HG02852 (cell line): Measurements from ENCODE around the gene ZBP1.
A peak's percentile ranks its signal among the peaks of the same experiment; 100 is the strongest.

Experiments used
- ATAC-seq: cut with Tn5 transposase; IDR thresholded peaks from one replicate; pipeline ENCODE4 v1.9.1; 2021; ENCODE audit warnings: mild to moderate bottlenecking, moderate library complexity; ENCODE audit not compliant: unreplicated experiment

ZBP1 gene

GRCh38 chr20:57620274-57620990 lies at the start of gene ZBP1:
ZBP1 (minus strand) TSS chr20:57620426; CDS start chr20:57620295, 131 bp downstream.
- ATAC-seq, result peak; percentile 39

GRCh38 chr20:57669632-57670031 lies 49.4 kb upstream of the ZBP1 start:
- no peak for ATAC-seq

- ATAC-seq, result no peak
Measured at GRCh38 chr20:57667924-57668782, 47.9 kb upstream of the ZBP1 start.

- ATAC-seq, result no peak
Measured at GRCh38 chr20:57667388-57667787, 47.2 kb upstream of the ZBP1 start.

- ATAC-seq, result no peak
Measured at GRCh38 chr20:57666834-57667157, 46.6 kb upstream of the ZBP1 start.

GRCh38 chr20:57666106-57666833 lies 46.0 kb upstream of the ZBP1 start:
- no peak for ATAC-seq

- ATAC-seq, result no peak
Measured at GRCh38 chr20:57665589-57665971, 45.4 kb upstream of the ZBP1 start.

GRCh38 chr20:57664924-57665588 lies 44.8 kb upstream of the ZBP1 start:
- ATAC-seq, result no peak

GRCh38 chr20:57664476-57664875 lies 44.2 kb upstream of the ZBP1 start:
- ATAC-seq, result no peak

- ATAC-seq, result no peak
Measured at GRCh38 chr20:57663681-57664451, 43.6 kb upstream of the ZBP1 start.

- ATAC-seq, result no peak
Measured at GRCh38 chr20:57663241-57663640, 43.0 kb upstream of the ZBP1 start.

GRCh38 chr20:57662456-57663240 lies 42.4 kb upstream of the ZBP1 start:
- no peak for ATAC-seq

GRCh38 chr20:57661746-57662455 lies 41.7 kb upstream of the ZBP1 start:
- ATAC-seq, result no peak

GRCh38 chr20:57660922-57661745 lies 40.9 kb upstream of the ZBP1 start:
- ATAC-seq, result no peak

GRCh38 chr20:57660181-57660921 lies 40.1 kb upstream of the ZBP1 start:
- ATAC-seq, result no peak

GRCh38 chr20:57659517-57660180 lies 39.4 kb upstream of the ZBP1 start:
- ATAC-seq, result no peak
